ENCODE data around the gene SDHAF4. TPM values are rescaled to one million over a fixed set of nuclear protein-coding genes. Genes with fewer than 3 reads are reported as not detected.

Gene SDHAF4
- total and polyA plus RNA-seq, 2 donors (not counting 3 experiments of a cell fraction or from before 2014, with no cell fraction given), result 3.6 to 8.6 TPM

- H3K9me3 ChIP-seq (replicated peaks; ENCODE audit: control insufficient read depth, insufficient read depth, low read length), result no peaks in the 10 kb centered on the region
- ChIA-PET POLR2A (no interaction called here), CTCF (interaction anchor here (2.3 kb wide), 1 partner anchor 162 kb away, joined by 8 read pairs; no protein-coding TSS in a partner anchor)
- H4K20me1 ChIP-seq (replicated peaks; ENCODE audit: control insufficient read depth, extremely low read depth, insufficient read depth, low read length), result no peaks in the 10 kb centered on the region
- H3K27me3 ChIP-seq (ENCODE audit: control insufficient read depth in 2 of 2, insufficient read depth in 2 of 2, low read length in 2 of 2), result no peaks in the 10 kb centered on the region
- H3K4me1 ChIP-seq (ENCODE audit: control insufficient read depth, extremely low read depth, insufficient read depth, low read length), result no peaks in the 10 kb centered on the region
- no peaks in the 10 kb centered on the region for H3K79me2 ChIP-seq (ENCODE audit: control insufficient read depth, insufficient read depth, low read length)
- dilution Hi-C loops (cut with MboI; ENCODE audit: extremely low pct_ligation_motif_present, low sequenced_read_pairs), result no loop called here
- BruUV-seq (replicated peaks), result no TSS peak
- FAIRE-seq (no peak), DNase-seq (ENCODE audit: low read depth, low spot score) (no peak)
- H3K36me3 ChIP-seq (ENCODE audit: control insufficient read depth in 2 of 2, extremely low read depth in 1 of 2, insufficient read depth in 2 of 2, low read length in 2 of 2), result no peaks in the 10 kb centered on the region
- TF ChIP-seq GATA2 (IDR thresholded peaks at IDR 0.05; ENCODE audit: insufficient read depth, insufficient read length, low read depth, low read length) (no peak), MAX (IDR thresholded peaks at IDR 0.05; ENCODE audit: insufficient read depth, insufficient read length) (no peak), MYC (IDR thresholded peaks at IDR 0.05; ENCODE audit: low read depth, low read length) (no peak), FOS (IDR thresholded peaks at IDR 0.05; ENCODE audit: borderline replicate concordance, insufficient read depth, low read length) (no peak), POLR2A (IDR thresholded peaks at IDR 0.05; ENCODE audit: low read depth, low read length) (no peak), JUN (IDR thresholded peaks at IDR 0.05; ENCODE audit: borderline replicate concordance, insufficient read depth, insufficient read length, low read depth) (no peak), EZH2 (IDR thresholded peaks at IDR 0.05; ENCODE audit: borderline replicate concordance, low read depth, low read length, severe bottlenecking) (no peak)
- H2AFZ ChIP-seq (ENCODE audit: low read depth, low read length), result no peak overlapping the region
- H3K27ac ChIP-seq (ENCODE audit: insufficient read depth, low read depth, low read length), result no peak overlapping the region
- intact Hi-C loops (cut with micrococcal nuclease), result loop anchor here (5.0 kb wide), 1 partner anchor 357 kb away; no protein-coding TSS in a partner anchor
- H3K9ac ChIP-seq (replicated peaks; ENCODE audit: extremely low read depth, insufficient read depth, low read length), result no peak overlapping the region
- H3K9me1 ChIP-seq (replicated peaks; ENCODE audit: control insufficient read depth, extremely low read depth, insufficient read depth, low read length), result no peaks in the 10 kb centered on the region
- no peak overlapping the region for H3K4me3 ChIP-seq (replicated peaks in 1 of 3; ENCODE audit: insufficient read depth in 1 of 3, low read depth in 1 of 3, low read length in 3 of 3)
- no peak overlapping the region for H3K4me2 ChIP-seq (ENCODE audit: insufficient read depth, low read length)
Observed at GRCh38 chr6:70524721-70525286, 41.9 kb upstream of the SDHAF4 start.

GRCh38 chr6:70527071-70527737 is 39.5 kb upstream of the SDHAF4 start:
- Histone ChIP-seq H3K79me2 (ENCODE audit: control insufficient read depth, insufficient read depth, low read length) (no peaks in the 10 kb centered on the region), H3K4me2 (ENCODE audit: insufficient read depth, low read length) (no peak overlapping the region), H3K9me3 (replicated peaks; ENCODE audit: control insufficient read depth, insufficient read depth, low read length) (no peaks in the 10 kb centered on the region), H4K20me1 (replicated peaks; ENCODE audit: control insufficient read depth, extremely low read depth, insufficient read depth, low read length) (no peaks in the 10 kb centered on the region), H3K27me3 (ENCODE audit: control insufficient read depth in 2 of 2, insufficient read depth in 2 of 2, low read length in 2 of 2) (no peaks in the 10 kb centered on the region), H3K9ac (replicated peaks; ENCODE audit: extremely low read depth, insufficient read depth, low read length) (no peak overlapping the region), H3K36me3 (ENCODE audit: control insufficient read depth in 2 of 2, extremely low read depth in 1 of 2, insufficient read depth in 2 of 2, low read length in 2 of 2) (no peaks in the 10 kb centered on the region), H2AFZ (ENCODE audit: low read depth, low read length) (no peak overlapping the region), H3K27ac (ENCODE audit: insufficient read depth, low read depth, low read length) (no peak overlapping the region), H3K4me3 (replicated peaks in 1 of 3; ENCODE audit: insufficient read depth in 1 of 3, low read depth in 1 of 3, low read length in 3 of 3) (no peak overlapping the region), H3K4me1 (ENCODE audit: control insufficient read depth, extremely low read depth, insufficient read depth, low read length) (no peaks in the 10 kb centered on the region), H3K9me1 (replicated peaks; ENCODE audit: control insufficient read depth, extremely low read depth, insufficient read depth, low read length) (no peaks in the 10 kb centered on the region)
- BruUV-seq (replicated peaks), result no TSS peak
- FAIRE-seq (no peak), DNase-seq (ENCODE audit: low read depth, low spot score) (no peak)
- ChIA-PET POLR2A (no interaction called here), CTCF (no interaction called here)
- no peak for TF ChIP-seq MYC (IDR thresholded peaks at IDR 0.05; ENCODE audit: low read depth, low read length)
- intact Hi-C loops (cut with micrococcal nuclease), result no loop called here
- dilution Hi-C loops (cut with MboI; ENCODE audit: extremely low pct_ligation_motif_present, low sequenced_read_pairs), result no loop called here

All from endothelial cell of umbilical vein (primary cell).